HT-29 (cell line): ENCODE data around the gene MEGF6. TPM values are rescaled to one million over a fixed set of nuclear protein-coding genes. Genes with fewer than 3 reads are reported as not detected.

ENCODE experiments used
- DNase-seq: peaks from one replicate; pipeline ENCODE4 v3.0.0-alpha.2; 2015; ENCODE audit warnings: low spot score
- total RNA-seq: library from RNA; depleted of rRNA; stranded (reverse); fragments of >200 nt; shearing (Covaris generic); gene quantifications from 2 replicates; pipeline ENCODE4 v1.2.3, GENCODE V29; 2014

MEGF6 gene
- total RNA-seq, 1 experiment from 2014 or later, result 12.7 TPM

GRCh38 chr1:3609016-3609768, 2.1 kb downstream of the MEGF6 start:
- no peak for DNase-seq

GRCh38 chr1:3608154-3608553, 3.2 kb downstream of the MEGF6 start:
- DNase-seq, result no peak

- DNase-seq, result no peak
Observed at GRCh38 chr1:3607703-3608065, 3.6 kb downstream of the MEGF6 start.

GRCh38 chr1:3606779-3607702, 4.3 kb downstream of the MEGF6 start:
- no peak for DNase-seq

GRCh38 chr1:3604997-3605823, 6.1 kb downstream of the MEGF6 start:
- no peak for DNase-seq

- DNase-seq, result no peak
Observed at GRCh38 chr1:3604468-3604974, 6.8 kb downstream of the MEGF6 start.

- no peak for DNase-seq
Observed at GRCh38 chr1:3603571-3604467, 7.5 kb downstream of the MEGF6 start.

GRCh38 chr1:3603156-3603555, 8.2 kb downstream of the MEGF6 start:
- no peak for DNase-seq

- DNase-seq, result no peak
Observed at GRCh38 chr1:3602375-3602774, 8.9 kb downstream of the MEGF6 start.

- DNase-seq, result no peak
Observed at GRCh38 chr1:3601743-3602142, 9.6 kb downstream of the MEGF6 start.

GRCh38 chr1:3600354-3600753, 11.0 kb downstream of the MEGF6 start:
- DNase-seq, result no peak

- DNase-seq, result no peak
Observed at GRCh38 chr1:3599816-3600215, 11.5 kb downstream of the MEGF6 start.

- DNase-seq, result no peak
Observed at GRCh38 chr1:3599286-3599811, 12.0 kb downstream of the MEGF6 start.

- no peak for DNase-seq
Observed at GRCh38 chr1:3598522-3599285, 12.6 kb downstream of the MEGF6 start.

GRCh38 chr1:3598051-3598491, 13.2 kb downstream of the MEGF6 start:
- DNase-seq, result no peak

- DNase-seq, result no peak
Observed at GRCh38 chr1:3597599-3597964, 13.7 kb downstream of the MEGF6 start.

- no peak for DNase-seq
Observed at GRCh38 chr1:3596663-3597598, 14.4 kb downstream of the MEGF6 start.

GRCh38 chr1:3595949-3596348, 15.4 kb downstream of the MEGF6 start:
- DNase-seq, result no peak
